HepG2 (cell line): Measurements from ENCODE around the gene TMEM63B. TPM values are rescaled to one million over a fixed set of nuclear protein-coding genes. Genes with fewer than 3 reads are reported as not detected.

ENCODE experiments used
- JUND ChIP-seq: sonication (generic); formaldehyde crosslinking; IDR thresholded peaks from 2 replicates; pipeline ENCODE4 v1.8.0; 2022; ENCODE audit warnings: mild to moderate bottlenecking, missing genetic modification reagents
- KLF9 ChIP-seq: IDR thresholded peaks from 2 replicates; pipeline ENCODE4 v1.6.1; 2016; ENCODE audit warnings: low read depth
- MIER3 ChIP-seq: IDR thresholded peaks from 2 replicates; pipeline ENCODE4 v1.6.1; 2016; ENCODE audit warnings: missing compliant biosample characterization, borderline replicate concordance
- PHF21A ChIP-seq: sonication (generic); formaldehyde crosslinking; IDR thresholded peaks from 2 replicates; pipeline ENCODE4 v1.5.0; 2020; ENCODE audit warnings: mild to moderate bottlenecking, missing genetic modification reagents
- PHF5A ChIP-seq: IDR thresholded peaks from one replicate; pipeline ENCODE4 v1.6.1; 2018; ENCODE audit warnings: low read depth, missing genetic modification reagents; ENCODE audit not compliant: unreplicated experiment
- RAD51 ChIP-seq: fragments of 450-650 bp; IDR thresholded peaks from 2 replicates; pipeline ENCODE4 v1.6.1; 2016; ENCODE audit warnings: borderline replicate concordance
- RNF2 ChIP-seq: fragments of 450-650 bp; conservative IDR thresholded peaks from 2 replicates; pipeline ENCODE4 v1.6.1; 2016; ENCODE audit warnings: low read depth
- ZNF724P ChIP-seq: sonication (generic); formaldehyde crosslinking; IDR thresholded peaks from 2 replicates; pipeline ENCODE4 v1.8.0; 2022; ENCODE audit warnings: missing genetic modification reagents, borderline replicate concordance
- ZNF746 ChIP-seq: sonication (generic); formaldehyde crosslinking; IDR thresholded peaks from 2 replicates; pipeline ENCODE4 v1.8.0; 2022; ENCODE audit warnings: mild to moderate bottlenecking, missing genetic modification reagents
- polyA plus RNA-seq, 8 experiments: library from polyadenylated mRNA; depleted of rRNA in 3 of 8; stranded (reverse) in 7 of 8; unstranded in 1 of 8; fragments of >200 nt; fragmentation: Illumina TruSeq in 4 of 8; extraction: Trizol in 4 of 8; gene quantifications; 2 replicates each; pipeline versions ENCODE4 v1.2.1 to v1.2.3, GENCODE V29; 2011 to 2016; ENCODE audit warnings: low read depth in 4 of 8, missing spikeins in 1 of 8, mixed read lengths in 1 of 8; ENCODE audit not compliant: insufficient read depth in 1 of 8
- total RNA-seq, 5 experiments: library from RNA; depleted of rRNA; stranded (reverse); fragments of >200 nt; fragmentation: Illumina TruSeq; extraction: Trizol; gene quantifications; 2 replicates each; pipeline ENCODE4 v1.2.3, GENCODE V29; 2016; ENCODE audit warnings: low read depth in 1 of 5
- TF ChIP-seq, protein P1 (sequence below): sonication (generic); formaldehyde crosslinking; IDR thresholded peaks from 2 replicates; pipeline ENCODE4 v1.4.0; 2020; ENCODE audit warnings: missing genetic modification reagents
- TF ChIP-seq, protein P2 (sequence below): sonication (generic); formaldehyde crosslinking; IDR thresholded peaks from 2 replicates; pipeline ENCODE4 v1.4.0; 2020; ENCODE audit warnings: mild to moderate bottlenecking, missing genetic modification reagents
- TF ChIP-seq, protein P3 (sequence below): sonication (generic); formaldehyde crosslinking; IDR thresholded peaks from 2 replicates; pipeline ENCODE4 v1.8.0; 2022; ENCODE audit warnings: mild to moderate bottlenecking, missing genetic modification reagents, moderate library complexity
- TF ChIP-seq, protein P4 (sequence below): sonication (generic); formaldehyde crosslinking; IDR thresholded peaks from 2 replicates; pipeline ENCODE4 v1.4.0; 2020; ENCODE audit warnings: missing genetic modification reagents

Gene TMEM63B
- total and polyA plus RNA-seq, 2 of the 13 experiments (the other 11 are each of a cell fraction or from before 2014, with no cell fraction given), result 27.4 to 75.8 TPM

DNA sequence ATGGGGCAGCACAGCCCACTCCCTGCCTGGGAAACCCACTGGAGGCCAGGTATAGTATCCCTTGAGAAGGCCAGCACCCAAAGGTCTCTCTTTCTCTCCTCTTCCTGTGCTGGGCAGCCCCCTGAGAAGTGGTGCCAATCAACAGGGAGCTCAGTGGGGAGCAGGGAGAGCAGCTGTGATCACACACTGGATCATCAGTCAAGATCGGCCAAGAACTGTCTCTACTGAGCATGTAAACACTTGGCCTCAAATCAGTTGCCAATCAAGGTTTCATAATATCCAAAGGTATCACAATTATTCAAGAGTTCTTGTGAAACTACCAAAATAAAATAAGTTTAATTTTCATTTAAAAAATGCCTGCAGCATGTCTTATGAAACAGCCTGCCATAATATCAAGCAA is 18.9 kb upstream of the TMEM63B start (continued):
- TF ChIP-seq, protein P1, sequence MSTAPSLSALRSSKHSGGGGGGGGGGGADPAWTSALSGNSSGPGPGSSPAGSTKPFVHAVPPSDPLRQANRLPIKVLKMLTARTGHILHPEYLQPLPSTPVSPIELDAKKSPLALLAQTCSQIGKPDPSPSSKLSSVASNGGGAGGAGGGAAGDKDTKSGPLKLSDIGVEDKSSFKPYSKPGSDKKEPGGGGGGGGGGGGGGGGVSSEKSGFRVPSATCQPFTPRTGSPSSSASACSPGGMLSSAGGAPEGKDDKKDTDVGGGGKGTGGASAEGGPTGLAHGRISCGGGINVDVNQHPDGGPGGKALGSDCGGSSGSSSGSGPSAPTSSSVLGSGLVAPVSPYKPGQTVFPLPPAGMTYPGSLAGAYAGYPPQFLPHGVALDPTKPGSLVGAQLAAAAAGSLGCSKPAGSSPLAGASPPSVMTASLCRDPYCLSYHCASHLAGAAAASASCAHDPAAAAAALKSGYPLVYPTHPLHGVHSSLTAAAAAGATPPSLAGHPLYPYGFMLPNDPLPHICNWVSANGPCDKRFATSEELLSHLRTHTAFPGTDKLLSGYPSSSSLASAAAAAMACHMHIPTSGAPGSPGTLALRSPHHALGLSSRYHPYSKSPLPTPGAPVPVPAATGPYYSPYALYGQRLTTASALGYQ (CRISPR knock-in tag), result no peak
- TF ChIP-seq PHF5A (CRISPR knock-in tag), result no peak
- TF ChIP-seq, protein P2, sequence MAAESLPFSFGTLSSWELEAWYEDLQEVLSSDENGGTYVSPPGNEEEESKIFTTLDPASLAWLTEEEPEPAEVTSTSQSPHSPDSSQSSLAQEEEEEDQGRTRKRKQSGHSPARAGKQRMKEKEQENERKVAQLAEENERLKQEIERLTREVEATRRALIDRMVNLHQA (CRISPR knock-in tag), result no peak
- TF ChIP-seq, protein P3, sequence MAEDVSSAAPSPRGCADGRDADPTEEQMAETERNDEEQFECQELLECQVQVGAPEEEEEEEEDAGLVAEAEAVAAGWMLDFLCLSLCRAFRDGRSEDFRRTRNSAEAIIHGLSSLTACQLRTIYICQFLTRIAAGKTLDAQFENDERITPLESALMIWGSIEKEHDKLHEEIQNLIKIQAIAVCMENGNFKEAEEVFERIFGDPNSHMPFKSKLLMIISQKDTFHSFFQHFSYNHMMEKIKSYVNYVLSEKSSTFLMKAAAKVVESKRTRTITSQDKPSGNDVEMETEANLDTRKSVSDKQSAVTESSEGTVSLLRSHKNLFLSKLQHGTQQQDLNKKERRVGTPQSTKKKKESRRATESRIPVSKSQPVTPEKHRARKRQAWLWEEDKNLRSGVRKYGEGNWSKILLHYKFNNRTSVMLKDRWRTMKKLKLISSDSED (CRISPR knock-in tag), result no peak
- TF ChIP-seq RNF2, result no peak
- no peak for TF ChIP-seq RAD51
- TF ChIP-seq JUND (CRISPR knock-in tag), result no peak
- TF ChIP-seq ZNF724P (CRISPR knock-in tag), result no peak
- TF ChIP-seq PHF21A, result no peak
- TF ChIP-seq, protein P4, sequence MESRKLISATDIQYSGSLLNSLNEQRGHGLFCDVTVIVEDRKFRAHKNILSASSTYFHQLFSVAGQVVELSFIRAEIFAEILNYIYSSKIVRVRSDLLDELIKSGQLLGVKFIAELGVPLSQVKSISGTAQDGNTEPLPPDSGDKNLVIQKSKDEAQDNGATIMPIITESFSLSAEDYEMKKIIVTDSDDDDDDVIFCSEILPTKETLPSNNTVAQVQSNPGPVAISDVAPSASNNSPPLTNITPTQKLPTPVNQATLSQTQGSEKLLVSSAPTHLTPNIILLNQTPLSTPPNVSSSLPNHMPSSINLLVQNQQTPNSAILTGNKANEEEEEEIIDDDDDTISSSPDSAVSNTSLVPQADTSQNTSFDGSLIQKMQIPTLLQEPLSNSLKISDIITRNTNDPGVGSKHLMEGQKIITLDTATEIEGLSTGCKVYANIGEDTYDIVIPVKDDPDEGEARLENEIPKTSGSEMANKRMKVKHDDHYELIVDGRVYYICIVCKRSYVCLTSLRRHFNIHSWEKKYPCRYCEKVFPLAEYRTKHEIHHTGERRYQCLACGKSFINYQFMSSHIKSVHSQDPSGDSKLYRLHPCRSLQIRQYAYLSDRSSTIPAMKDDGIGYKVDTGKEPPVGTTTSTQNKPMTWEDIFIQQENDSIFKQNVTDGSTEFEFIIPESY (CRISPR knock-in tag), result no peak
- TF ChIP-seq KLF9 (CRISPR knock-in tag), result no peak
- TF ChIP-seq MIER3 (CRISPR knock-in tag), result no peak
- no peak for TF ChIP-seq ZNF746
